Measurements from ENCODE around the gene SPATA18.
"Not testable (repeated sequence)": the region's sequence is repeated elsewhere in the genome, so short reads cannot be mapped to it uniquely, and the experiment has no call there.

Gene SPATA18

DNA sequence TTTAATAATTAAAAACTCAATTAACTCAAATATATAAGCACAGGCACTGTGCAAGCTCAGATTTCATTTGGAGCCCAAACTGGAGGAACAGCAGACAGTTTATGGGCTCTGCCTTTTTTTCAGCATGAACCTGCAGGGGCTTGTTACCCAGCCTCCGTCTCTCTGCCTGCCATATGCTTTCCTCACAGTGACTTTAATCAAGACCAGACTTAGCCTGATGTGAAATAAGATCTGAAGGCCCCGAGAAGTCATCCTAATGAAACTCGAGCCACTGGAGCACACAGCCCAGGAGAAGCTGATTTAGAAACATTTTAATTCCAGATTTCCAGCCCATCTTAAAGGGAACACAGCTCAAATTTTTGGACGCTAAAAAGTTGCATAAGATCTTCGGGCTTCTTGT is 55.6 kb downstream of the SPATA18 start:
- DNase-seq: no peak

- DNase-seq: no peak
Measured at GRCh38 chr4:52107336-52107735, 56.2 kb downstream of the SPATA18 start.

GRCh38 chr4:52107745-52108144 is 56.6 kb downstream of the SPATA18 start:
- DNase-seq: no peak

DNA sequence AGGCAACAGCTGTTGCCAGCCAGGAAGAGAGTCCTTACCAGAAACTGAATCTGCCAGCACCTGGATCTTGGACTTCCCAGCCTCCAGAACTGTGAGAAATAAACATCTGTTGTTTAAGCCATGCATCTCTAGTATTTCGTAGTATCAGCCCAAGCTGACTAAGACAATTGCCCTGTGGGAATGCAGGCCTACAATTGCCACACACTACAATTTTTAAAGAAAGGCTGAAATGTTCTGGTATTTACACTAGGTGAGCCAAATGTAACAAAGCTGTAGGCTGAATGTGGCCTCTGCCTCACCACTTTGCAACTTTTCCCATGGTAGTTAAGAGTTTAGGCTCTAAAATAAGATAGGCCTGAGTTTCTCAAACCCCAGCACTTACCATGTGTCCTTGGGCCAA is 59.1 kb downstream of the SPATA18 start:
- DNase-seq: no peak

- no peak for DNase-seq
Measured at GRCh38 chr4:52111995-52112394, 60.9 kb downstream of the SPATA18 start.

GRCh38 chr4:52112411-52112810 is 61.3 kb downstream of the SPATA18 start:
- DNase-seq: no peak

GRCh38 chr4:52116641-52117040 is 65.5 kb downstream of the SPATA18 start:
- DNase-seq: no peak

DNA sequence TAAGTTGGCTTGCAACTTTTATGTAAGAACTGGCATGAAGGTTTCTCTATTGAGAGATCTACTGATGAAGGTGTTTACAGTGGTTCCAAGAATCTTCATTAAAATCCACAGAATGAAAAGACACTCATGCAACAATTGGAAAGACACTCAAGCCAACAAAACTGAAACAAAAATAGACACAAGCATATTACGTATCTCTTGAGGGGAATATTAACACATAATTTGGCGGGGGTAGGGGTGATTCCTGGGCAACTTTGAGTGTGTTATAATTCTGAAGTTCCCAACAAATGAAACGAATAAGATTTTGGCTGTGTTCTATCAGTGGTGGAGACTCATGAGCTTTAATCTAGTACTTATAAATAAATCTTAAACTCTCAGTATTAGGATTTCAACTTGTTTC is 75.1 kb downstream of the SPATA18 start:
- DNase-seq: no peak

DNA sequence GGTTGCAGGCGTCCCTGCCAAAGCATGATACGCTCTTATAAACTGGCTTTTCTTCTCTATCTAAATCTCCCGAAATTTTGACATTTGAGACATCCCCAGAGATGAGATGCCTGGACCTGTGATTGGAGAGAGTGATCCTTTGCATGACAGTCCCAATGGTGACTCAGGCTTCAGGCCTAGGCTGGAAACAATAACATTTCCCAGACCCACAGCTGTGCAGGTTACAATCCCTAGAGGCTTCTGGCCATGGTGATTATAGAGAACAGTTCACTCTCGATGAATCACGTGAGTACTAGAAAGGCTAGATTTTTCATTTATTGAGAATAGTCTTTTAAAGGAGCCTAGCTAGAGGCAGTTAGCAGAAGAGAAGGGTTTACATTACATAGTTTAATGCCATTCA is 75.9 kb downstream of the SPATA18 start:
- no peak for DNase-seq

DNA sequence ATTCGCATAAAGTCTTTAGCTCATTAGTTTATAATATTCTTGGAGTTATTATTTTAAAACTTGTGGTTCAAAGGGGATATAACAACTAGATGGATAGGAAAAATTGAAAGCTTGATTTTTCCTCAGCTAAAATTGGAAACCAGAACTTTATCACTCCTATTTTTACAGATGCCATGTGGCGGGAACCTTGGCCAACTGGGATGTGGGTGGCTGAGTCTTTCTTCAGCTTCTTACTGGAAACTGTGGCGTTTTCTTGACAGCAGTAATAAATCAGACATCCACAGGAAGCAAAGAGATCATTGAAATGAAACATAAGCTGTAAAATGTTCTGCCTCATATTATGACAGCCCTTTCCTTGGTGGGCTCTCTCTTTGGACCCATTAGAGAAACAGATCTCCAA is 84.1 kb downstream of the SPATA18 start:
- DNase-seq: no peak

- not testable (repeated sequence) for DNase-seq
Measured at GRCh38 chr4:52137152-52137551, 86.0 kb downstream of the SPATA18 start.

DNA sequence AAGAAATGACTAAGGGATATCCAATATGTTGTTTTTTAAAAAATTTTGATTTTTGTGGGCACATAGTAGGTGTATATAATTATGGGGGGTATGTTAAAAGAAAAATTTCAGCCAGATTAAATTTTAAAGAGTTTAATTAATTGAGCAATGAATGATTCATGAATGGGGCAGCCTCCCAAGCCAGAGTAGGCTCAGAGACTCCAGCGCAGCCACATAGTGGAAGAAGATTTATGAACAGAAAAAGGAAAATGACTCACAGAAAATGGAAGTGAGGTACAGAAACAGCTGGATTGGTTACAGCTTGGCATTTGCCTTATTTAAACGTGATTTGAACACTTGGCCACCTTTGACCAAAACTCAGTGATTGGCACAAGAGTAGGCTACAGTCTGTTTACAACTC is 91.7 kb downstream of the SPATA18 start:
- DNase-seq: no peak

DNA sequence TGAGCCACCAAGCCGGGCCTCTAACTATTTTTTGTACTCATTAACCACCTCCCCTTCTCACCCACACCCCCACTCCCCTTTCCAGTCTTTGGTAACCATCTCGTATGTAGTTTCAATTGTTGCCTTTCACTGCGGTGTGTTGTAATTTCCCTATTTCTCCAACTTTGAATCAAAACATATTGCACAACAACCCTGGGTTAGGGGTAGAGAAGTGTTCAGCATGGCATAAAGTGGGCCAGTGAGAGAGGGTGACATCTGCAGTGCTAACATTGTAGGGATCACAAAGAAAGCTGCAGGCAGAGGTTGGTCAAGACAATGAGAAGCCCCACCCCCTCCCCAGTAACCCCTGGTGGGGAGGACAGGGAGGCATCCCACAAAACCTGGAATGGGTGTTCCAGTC is 92.7 kb downstream of the SPATA18 start:
- DNase-seq: no peak

- no peak for DNase-seq
Measured at GRCh38 chr4:52144372-52144771, 93.3 kb downstream of the SPATA18 start.

Measured in C1 segment of cervical spinal cord (tissue), 14 donors.